ENCODE data around the gene OPHN1. TPM values are rescaled to one million over a fixed set of nuclear protein-coding genes. Genes with fewer than 3 reads are reported as not detected.

Gene OPHN1
- total and polyA plus RNA-seq, 10 of the 15 experiments (the other 5 are each of a cell fraction or from before 2014, with no cell fraction given), result under 0.01 to 0.03 (median 0.03) TPM; not detected in 6

- H3K27me3 ChIP-seq (replicated peaks in 1 of 2; ENCODE audit: control insufficient read depth in 2 of 2, insufficient read depth in 2 of 2, low read length in 1 of 2), result no peaks in the 10 kb centered on the region
- DNase-seq (ENCODE audit: low read depth, low spot score) (no peak), ATAC-seq (no peak), FAIRE-seq (no peak)
- BruUV-seq (replicated peaks), result no TSS peak
- no peak overlapping the region for H2AFZ ChIP-seq (ENCODE audit: control insufficient read depth, low read depth, low read length)
- no peak overlapping the region for H3K4me3 ChIP-seq
- RAD21 ChIA-PET (ENCODE audit: unreplicated experiment), result no interaction called here
- no peaks in the 10 kb centered on the region for H3K4me1 ChIP-seq (ENCODE audit: control insufficient read depth, insufficient read depth, low read length)
- SMC1A ChIA-PET (ENCODE audit: uncharacterized antibody, unreplicated experiment), result no interaction called here
- H4K20me1 ChIP-seq (ENCODE audit: control insufficient read depth, insufficient read depth), result no peaks in the 10 kb centered on the region
- no peaks in the 10 kb centered on the region for H3K36me3 ChIP-seq (ENCODE audit: control insufficient read depth in 2 of 2, insufficient read depth in 2 of 2, low read length in 1 of 2)
- 8% methylated on average over 8 of the region's 8 CpGs for WGBS (ENCODE audit: insufficient coverage, insufficient replicate concordance, low lambda C conversion rate, missing lambda C conversion rate)
- no peak overlapping the region for H3K9ac ChIP-seq (ENCODE audit: control insufficient read depth, insufficient read depth, low read length)
- H3K9me3 ChIP-seq (replicated peaks; ENCODE audit: control insufficient read depth, insufficient read depth, low read length), result no peaks in the 10 kb centered on the region
- H3K79me2 ChIP-seq (ENCODE audit: control insufficient read depth, insufficient read depth, low read length), result no peaks in the 10 kb centered on the region
- intact Hi-C loops (cut with micrococcal nuclease; ENCODE audit: unreplicated experiment), result no loop called here
- no peak overlapping the region for H3K27ac ChIP-seq (ENCODE audit: control insufficient read depth, insufficient read depth)
- CTCF ChIA-PET, result no interaction called here
- no peak overlapping the region for H3K4me2 ChIP-seq (ENCODE audit: control insufficient read depth, insufficient read depth)
- in situ Hi-C loops (cut with MboI), result no loop called here
- TF ChIP-seq NKRF (conservative IDR thresholded peaks at IDR 0.05) (no peak), MYC (IDR thresholded peaks at IDR 0.05; ENCODE audit: insufficient read depth, insufficient read length, insufficient replicate concordance, low read length, severe bottlenecking) (no peak), CUX1 (IDR thresholded peaks at IDR 0.05; ENCODE audit: insufficient replicate concordance, low read depth, low read length) (no peak), IRF4 (IDR thresholded peaks at IDR 0.05; ENCODE audit: low read depth, low read length) (no peak), CBFB (IDR thresholded peaks at IDR 0.05; ENCODE audit: low read depth) (no peak), YY1 (IDR thresholded peaks at IDR 0.05; ENCODE audit: low read depth, low read length) (no peak), ZBTB4 (CRISPR knock-in tag; IDR thresholded peaks at IDR 0.05) (no peak), BCL11A (IDR thresholded peaks at IDR 0.05; ENCODE audit: low read depth, low read length) (no peak), TCF12 (IDR thresholded peaks at IDR 0.05; ENCODE audit: low read depth, low read length) (no peak), GATAD2B (conservative IDR thresholded peaks at IDR 0.05; ENCODE audit: low read depth) (no peak), SREBF2 (IDR thresholded peaks at IDR 0.05; ENCODE audit: low read length) (no peak), ELK1 (IDR thresholded peaks at IDR 0.05; ENCODE audit: low read depth, low read length) (no peak)
- POLR2A ChIA-PET, result no interaction called here
Measured at GRCh38 chrX:68454476-68455150, 21.3 kb upstream of the OPHN1 start.
